ENCODE data around the gene DYNC2H1.

DNA sequence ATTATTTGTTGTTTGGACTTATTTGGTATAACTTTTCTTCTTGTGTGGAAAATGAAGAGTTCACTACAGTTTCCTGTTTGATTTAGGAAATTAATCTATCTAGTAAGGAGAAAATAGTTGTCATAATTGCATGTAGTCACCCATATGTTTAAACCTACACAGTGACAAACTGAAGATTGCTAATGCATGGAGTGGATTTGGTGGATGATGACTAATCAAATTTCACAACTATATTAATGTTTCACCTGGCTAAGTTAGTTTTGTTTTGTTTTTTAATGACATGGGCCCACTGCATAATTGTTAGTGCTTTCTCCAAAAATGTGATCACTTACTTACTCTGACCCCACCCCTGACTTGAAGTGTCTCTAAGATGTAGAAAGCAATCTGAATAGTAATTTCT is 170.6 kb downstream of the DYNC2H1 start:
- TF ChIP-seq, protein P1, sequence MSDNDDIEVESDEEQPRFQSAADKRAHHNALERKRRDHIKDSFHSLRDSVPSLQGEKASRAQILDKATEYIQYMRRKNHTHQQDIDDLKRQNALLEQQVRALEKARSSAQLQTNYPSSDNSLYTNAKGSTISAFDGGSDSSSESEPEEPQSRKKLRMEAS (IDR thresholded peaks at IDR 0.05): no peak
- no peak for TF ChIP-seq CTCF (IDR thresholded peaks at IDR 0.05; ENCODE audit: low read depth, low read length, missing input control)
- TF ChIP-seq SP1 (IDR thresholded peaks at IDR 0.05): no peak
- no peak for TF ChIP-seq TAF1 (conservative IDR thresholded peaks at IDR 0.05)
- no peak for TF ChIP-seq YY1 (IDR thresholded peaks at IDR 0.05)
- TF ChIP-seq NR2F2 (IDR thresholded peaks at IDR 0.05): no peak
- no peak for TF ChIP-seq FOXA2 (IDR thresholded peaks at IDR 0.05)
- no peak for TF ChIP-seq JUND (IDR thresholded peaks at IDR 0.05)
- TF ChIP-seq REST (IDR thresholded peaks at IDR 0.05): no peak
- TF ChIP-seq RAD21 (IDR thresholded peaks at IDR 0.05): no peak

Data from liver (tissue), 3 donors.